SK-N-SH (cell line): ENCODE results near the gene CSTF2. TPM values are rescaled to one million over a fixed set of nuclear protein-coding genes. Genes with fewer than 3 reads are reported as not detected.
"Not testable (repeated sequence)": the region's sequence is repeated elsewhere in the genome, so short reads cannot be mapped to it uniquely, and the experiment has no call there.

ENCODE experiments used
- CTCF ChIA-PET: fragments of 300-600, 350-600 bp; formaldehyde crosslinking; extraction: SDS; loops from one replicate; lab custom pipeline; 2021; lab: Yijun Ruan, JAX
- POLR2A ChIA-PET: fragments of 350-600 bp; sonication (Branson Sonifier 250); formaldehyde crosslinking; extraction: SDS; loops from one replicate; lab custom pipeline; 2020; ENCODE audit warnings: antibody characterized with exemption, inconsistent platforms; lab: Yijun Ruan, JAX
- DNase-seq: peaks from one replicate; pipeline ENCODE4 v3.0.0; 2012
- H2AFZ ChIP-seq: fragments of 200-600 bp; sonication (generic); 2 replicates; pipeline ENCODE4 v1.8.1; 2016; ENCODE audit warnings: antibody characterized with exemption, mild to moderate bottlenecking, low read depth
- H3F3A ChIP-seq: fragments of 200-600 bp; sonication (generic); replicated peaks from 2 replicates; pipeline ENCODE3; 2016; ENCODE audit warnings: antibody characterized with exemption, mild to moderate bottlenecking; ENCODE audit not compliant: insufficient read depth
- H3K27ac ChIP-seq, 2 experiments: fragments of 200-500 bp in 1 of 2; fragments of 200-600 bp in 1 of 2; sonication (Bioruptor generic) in 1 of 2; sonication (generic), shearing (Covaris generic) in 1 of 2; 2 replicates each; pipeline versions ENCODE4 v1.5.1 to v1.6.1; 2014 to 2016; ENCODE audit warnings: low read depth in 2 of 2, inconsistent platforms in 1 of 2, low read length in 1 of 2, mild to moderate bottlenecking in 1 of 2, mixed read lengths in 1 of 2
- H3K27me3 ChIP-seq: fragments of 200-600 bp; sonication (generic), shearing (Covaris generic); 2 replicates; pipeline ENCODE4 v1.6.1; 2016; ENCODE audit warnings: mixed run types; ENCODE audit not compliant: insufficient read depth
- H3K36me3 ChIP-seq, 2 experiments: fragments of 200-500 bp in 1 of 2; fragments of 200-600 bp in 1 of 2; sonication (Bioruptor generic) in 1 of 2; sonication (generic) in 1 of 2; replicated peaks in 1 of 2; 2 replicates each; pipeline versions ENCODE3 to v1.5.1; 2014 to 2016; ENCODE audit warnings: low read length in 1 of 2, mild to moderate bottlenecking in 1 of 2; ENCODE audit not compliant: insufficient read depth in 2 of 2, control insufficient read depth in 1 of 2
- H3K4me1 ChIP-seq, 2 experiments: fragments of 200-500 bp in 1 of 2; fragments of 200-600 bp in 1 of 2; sonication (Bioruptor generic) in 1 of 2; sonication (generic), shearing (Covaris generic) in 1 of 2; 2 replicates each; pipeline versions ENCODE4 v1.5.1 to v1.6.1; 2014 to 2016; ENCODE audit warnings: low read depth in 1 of 2, low read length in 1 of 2, mixed run types in 1 of 2; ENCODE audit not compliant: insufficient read depth in 2 of 2, control insufficient read depth in 1 of 2
- H3K4me2 ChIP-seq: fragments of 200-600 bp; sonication (generic), shearing (Covaris generic); 2 replicates; pipeline ENCODE4 v1.6.1; 2017; ENCODE audit warnings: mixed run types
- H3K4me3 ChIP-seq, 2 experiments: fragments of 200-500 bp in 1 of 2; fragments of 200-600 bp in 1 of 2; sonication (Bioruptor generic) in 1 of 2; sonication (generic), shearing (Covaris generic) in 1 of 2; 2 replicates each; pipeline versions ENCODE4 v1.5.1 to v1.8.1; 2014 to 2016; ENCODE audit warnings: low read depth in 2 of 2, inconsistent platforms in 1 of 2, low read length in 1 of 2, mild to moderate bottlenecking in 1 of 2, mixed read lengths in 1 of 2, moderate library complexity in 1 of 2
- H3K79me2 ChIP-seq: fragments of 200-600 bp; sonication (generic); 2 replicates; pipeline ENCODE4 v1.8.1; 2017; ENCODE audit warnings: mild to moderate bottlenecking; ENCODE audit not compliant: insufficient read depth
- H3K9ac ChIP-seq: fragments of 200-600 bp; sonication (generic); 2 replicates; pipeline ENCODE4 v1.6.1; 2017; ENCODE audit warnings: mixed run types
- H3K9me2 ChIP-seq: fragments of 200-600 bp; sonication (generic); 2 replicates; pipeline ENCODE4 v1.6.1; 2017; ENCODE audit warnings: mixed run types
- H3K9me3 ChIP-seq: fragments of 200-600 bp; sonication (generic); 2 replicates; pipeline ENCODE4 v1.6.1; 2017; ENCODE audit warnings: mixed run types, mild to moderate bottlenecking, moderate library complexity
- H4K20me1 ChIP-seq: fragments of 200-600 bp; sonication (generic); 2 replicates; pipeline ENCODE4 v1.6.1; 2017; ENCODE audit warnings: mild to moderate bottlenecking, mixed run types; ENCODE audit not compliant: insufficient read depth
- CHD2 ChIP-seq: fragments of 150-350 bp; IDR thresholded peaks from 2 replicates; pipeline ENCODE4 v1.6.1; 2018; ENCODE audit warnings: low read length; ENCODE audit not compliant: partially characterized antibody
- ELF1 ChIP-seq: IDR thresholded peaks from 2 replicates; pipeline ENCODE4 v1.4.0; 2012
- FOSL2 ChIP-seq: IDR thresholded peaks from 2 replicates; pipeline ENCODE4 v1.4.0; 2012; ENCODE audit warnings: low read depth, mild to moderate bottlenecking, moderate library complexity, borderline replicate concordance
- FOXJ3 ChIP-seq: sonication (generic); formaldehyde crosslinking; IDR thresholded peaks from 2 replicates; pipeline ENCODE4 v1.5.1; 2020; ENCODE audit warnings: mild to moderate bottlenecking, missing genetic modification reagents
- FOXM1 ChIP-seq: IDR thresholded peaks from 2 replicates; pipeline ENCODE4 v1.4.0; 2012; ENCODE audit warnings: low read depth, mild to moderate bottlenecking
- MEF2A ChIP-seq: IDR thresholded peaks from 2 replicates; pipeline ENCODE4 v1.4.0; 2012; ENCODE audit warnings: low read depth, borderline replicate concordance
- NFIC ChIP-seq: IDR thresholded peaks from 2 replicates; pipeline ENCODE4 v1.4.0; 2012; ENCODE audit warnings: borderline replicate concordance
- SIN3A ChIP-seq: IDR thresholded peaks from 2 replicates; pipeline ENCODE4 v1.6.1; 2012; ENCODE audit warnings: low read depth, mild to moderate bottlenecking, low read length, moderate library complexity, borderline replicate concordance
- YY1 ChIP-seq: IDR thresholded peaks from 2 replicates; pipeline ENCODE4 v1.4.0; 2012; ENCODE audit warnings: low read depth, mild to moderate bottlenecking
- WGBS: methylation state at CpG from one replicate; pipeline ENCODE4 v1.1.6; 2017; ENCODE audit warnings: low lambda C conversion rate; 5-methylcytosine and 5-hydroxymethylcytosine counted together
- polyA plus RNA-seq, 3 experiments: library from polyadenylated mRNA; depleted of rRNA; stranded (reverse); fragments of >200 nt; gene quantifications; 2 replicates each; pipeline ENCODE4 v1.2.3, GENCODE V29; 2012
- TF ChIP-seq, protein P1 (sequence below): IDR thresholded peaks from 2 replicates; pipeline ENCODE4 v1.6.1; 2012; ENCODE audit warnings: mild to moderate bottlenecking, low read depth, low read length, moderate library complexity
- TF ChIP-seq, protein P2 (sequence below): IDR thresholded peaks from 2 replicates; pipeline ENCODE4; 2012
- TF ChIP-seq, protein P3 (sequence below): fragments of 150-350 bp; IDR thresholded peaks from 2 replicates; pipeline ENCODE4 v1.6.1; 2017; ENCODE audit warnings: antibody characterized with exemption, low read length, low read depth, borderline replicate concordance

CSTF2 gene
- polyA plus RNA-seq, 1 of the 3 experiments (the other 2 are of a cell fraction), result 33.1 TPM

DNA sequence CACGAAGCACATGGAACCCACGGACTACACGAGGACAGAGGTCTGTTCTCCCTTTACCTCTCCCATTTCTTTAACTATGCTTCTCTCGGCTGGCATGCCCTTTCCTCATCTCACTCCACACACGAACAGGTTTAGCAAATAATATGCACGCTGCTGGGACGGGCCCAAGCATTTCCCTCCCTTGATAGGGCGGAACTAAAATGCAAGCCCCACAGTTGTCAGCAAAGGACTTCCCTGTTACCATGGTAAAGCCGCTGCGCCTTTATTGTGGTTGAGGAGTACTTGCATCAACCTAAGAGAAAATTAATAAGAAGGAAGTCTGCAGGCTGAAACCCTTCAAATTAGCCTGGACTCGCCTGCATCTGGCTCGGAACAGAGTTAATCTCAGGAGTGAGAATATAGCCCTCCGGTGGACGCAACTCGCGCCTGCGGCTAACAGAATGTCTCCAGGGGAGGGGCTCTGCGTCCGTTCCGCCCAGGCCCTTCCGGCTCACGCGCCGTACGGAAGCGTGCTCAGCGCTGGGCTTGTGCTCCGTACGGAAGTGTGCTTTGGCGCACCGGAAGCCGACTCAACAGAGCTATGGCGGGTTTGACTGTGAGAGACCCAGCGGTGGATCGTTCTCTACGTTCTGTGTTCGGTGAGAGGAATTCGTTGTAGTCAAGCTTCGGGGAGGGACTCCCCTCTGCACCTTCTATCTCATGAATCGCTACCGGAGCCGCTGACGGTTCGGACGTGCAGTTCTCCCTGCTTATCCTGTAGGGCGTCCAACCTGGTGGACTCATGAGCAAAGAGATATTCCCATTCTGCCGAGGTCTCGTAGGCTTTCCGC, at the start of gene CSTF2 (continued):
- TF ChIP-seq, protein P1, sequence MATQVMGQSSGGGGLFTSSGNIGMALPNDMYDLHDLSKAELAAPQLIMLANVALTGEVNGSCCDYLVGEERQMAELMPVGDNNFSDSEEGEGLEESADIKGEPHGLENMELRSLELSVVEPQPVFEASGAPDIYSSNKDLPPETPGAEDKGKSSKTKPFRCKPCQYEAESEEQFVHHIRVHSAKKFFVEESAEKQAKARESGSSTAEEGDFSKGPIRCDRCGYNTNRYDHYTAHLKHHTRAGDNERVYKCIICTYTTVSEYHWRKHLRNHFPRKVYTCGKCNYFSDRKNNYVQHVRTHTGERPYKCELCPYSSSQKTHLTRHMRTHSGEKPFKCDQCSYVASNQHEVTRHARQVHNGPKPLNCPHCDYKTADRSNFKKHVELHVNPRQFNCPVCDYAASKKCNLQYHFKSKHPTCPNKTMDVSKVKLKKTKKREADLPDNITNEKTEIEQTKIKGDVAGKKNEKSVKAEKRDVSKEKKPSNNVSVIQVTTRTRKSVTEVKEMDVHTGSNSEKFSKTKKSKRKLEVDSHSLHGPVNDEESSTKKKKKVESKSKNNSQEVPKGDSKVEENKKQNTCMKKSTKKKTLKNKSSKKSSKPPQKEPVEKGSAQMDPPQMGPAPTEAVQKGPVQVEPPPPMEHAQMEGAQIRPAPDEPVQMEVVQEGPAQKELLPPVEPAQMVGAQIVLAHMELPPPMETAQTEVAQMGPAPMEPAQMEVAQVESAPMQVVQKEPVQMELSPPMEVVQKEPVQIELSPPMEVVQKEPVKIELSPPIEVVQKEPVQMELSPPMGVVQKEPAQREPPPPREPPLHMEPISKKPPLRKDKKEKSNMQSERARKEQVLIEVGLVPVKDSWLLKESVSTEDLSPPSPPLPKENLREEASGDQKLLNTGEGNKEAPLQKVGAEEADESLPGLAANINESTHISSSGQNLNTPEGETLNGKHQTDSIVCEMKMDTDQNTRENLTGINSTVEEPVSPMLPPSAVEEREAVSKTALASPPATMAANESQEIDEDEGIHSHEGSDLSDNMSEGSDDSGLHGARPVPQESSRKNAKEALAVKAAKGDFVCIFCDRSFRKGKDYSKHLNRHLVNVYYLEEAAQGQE, result no peak
- TF ChIP-seq FOXJ3 (CRISPR knock-in tag) (no peak), ELF1 (peak; percentile 80), FOSL2 (no peak), MEF2A (no peak), CHD2 (peak; percentile 38), NFIC (no peak), SIN3A (0 out of 2 replicates have a peak, but pooled peaks have one; percentile 16), YY1 (peak; percentile 82; the same call in 1 of the 2 replicates), FOXM1 (no peak)
- TF ChIP-seq, protein P2, sequence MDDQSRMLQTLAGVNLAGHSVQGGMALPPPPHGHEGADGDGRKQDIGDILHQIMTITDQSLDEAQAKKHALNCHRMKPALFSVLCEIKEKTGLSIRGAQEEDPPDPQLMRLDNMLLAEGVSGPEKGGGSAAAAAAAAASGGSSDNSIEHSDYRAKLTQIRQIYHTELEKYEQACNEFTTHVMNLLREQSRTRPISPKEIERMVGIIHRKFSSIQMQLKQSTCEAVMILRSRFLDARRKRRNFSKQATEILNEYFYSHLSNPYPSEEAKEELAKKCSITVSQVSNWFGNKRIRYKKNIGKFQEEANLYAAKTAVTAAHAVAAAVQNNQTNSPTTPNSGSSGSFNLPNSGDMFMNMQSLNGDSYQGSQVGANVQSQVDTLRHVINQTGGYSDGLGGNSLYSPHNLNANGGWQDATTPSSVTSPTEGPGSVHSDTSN, result no peak
- TF ChIP-seq, protein P3, sequence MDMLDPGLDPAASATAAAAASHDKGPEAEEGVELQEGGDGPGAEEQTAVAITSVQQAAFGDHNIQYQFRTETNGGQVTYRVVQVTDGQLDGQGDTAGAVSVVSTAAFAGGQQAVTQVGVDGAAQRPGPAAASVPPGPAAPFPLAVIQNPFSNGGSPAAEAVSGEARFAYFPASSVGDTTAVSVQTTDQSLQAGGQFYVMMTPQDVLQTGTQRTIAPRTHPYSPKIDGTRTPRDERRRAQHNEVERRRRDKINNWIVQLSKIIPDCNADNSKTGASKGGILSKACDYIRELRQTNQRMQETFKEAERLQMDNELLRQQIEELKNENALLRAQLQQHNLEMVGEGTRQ, result no peak

DNA sequence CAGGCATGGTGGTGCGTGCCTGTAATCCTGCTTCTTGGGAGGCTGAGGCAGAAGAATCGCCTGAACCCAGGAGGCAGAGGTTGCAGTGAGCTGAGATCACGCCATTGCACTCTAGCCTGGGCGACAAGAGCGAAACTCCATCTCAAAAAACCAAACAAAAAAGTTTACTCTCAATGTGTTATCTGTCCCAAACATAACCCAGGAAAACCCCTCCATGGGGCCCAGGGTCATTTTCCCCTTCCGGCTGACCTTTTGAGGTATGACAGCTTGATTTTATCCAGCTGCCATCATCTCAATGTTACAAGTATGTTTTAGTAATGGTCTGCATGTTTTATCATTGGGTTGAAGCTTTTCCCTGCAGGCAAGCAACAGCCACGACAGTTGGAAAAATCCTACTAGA, 23.8 kb upstream of the CSTF2 start:
- H3K9ac ChIP-seq, H4K20me1 ChIP-seq, H2AFZ ChIP-seq, H3K4me3 ChIP-seq, H3K4me2 ChIP-seq, H3K9me3 ChIP-seq, H3K4me1 ChIP-seq, H3K36me3 ChIP-seq, H3K27ac ChIP-seq, DNase-seq, H3K9me2 ChIP-seq, H3F3A ChIP-seq, POLR2A ChIA-PET, H3K79me2 ChIP-seq: not testable (repeated sequence)
- WGBS, result 32% methylated on average over 7 of the region's 7 CpGs
- CTCF ChIA-PET, result interaction anchor here (0.7 kb wide), 1 partner anchor 74 kb away, joined by 3 read pairs; no protein-coding TSS in a partner anchor
- peaks cover 18% of the 10 kb centered on the region; the same call in 1 of the 2 replicates for H3K27me3 ChIP-seq
